WTC11 (cell line): ENCODE measurements around the gene PLAA. TPM values are rescaled to one million over a fixed set of nuclear protein-coding genes. Genes with fewer than 3 reads are reported as not detected.
A peak's percentile ranks its signal among the peaks of the same experiment; 100 is the strongest.

ENCODE experiments used
- ATAC-seq: fragments of 200-7000 bp; cut with Tn5 transposase; 2 replicates; pipeline ENCODE4 v1.10.0; 2021; ENCODE audit warnings: mild to moderate bottlenecking, moderate library complexity
- CTCF ChIA-PET: fragments of 300-600 bp; sonication (Branson Sonifier 250); formaldehyde crosslinking; loops from one replicate; lab custom pipeline; 2021; ENCODE audit warnings: antibody characterized with exemption; lab: Charles Lee
- POLR2A ChIA-PET: fragments of 350-600 bp; sonication (Branson Sonifier 250); formaldehyde crosslinking; loops from one replicate; lab custom pipeline; 2021; ENCODE audit warnings: antibody characterized with exemption; lab: Charles Lee
- DNase-seq: peaks from one replicate; pipeline ENCODE4 v3.0.0; 2021; ENCODE audit warnings: low spot score
- H3K27ac Mint-ChIP-seq: 2 replicates; pipeline ENCODE4 v1.8.0; 2021; ENCODE audit warnings: mixed read lengths
- H3K27me3 Mint-ChIP-seq: 2 replicates; pipeline ENCODE4 v1.8.0; 2021; ENCODE audit warnings: low read depth, mild to moderate bottlenecking, moderate library complexity, mixed read lengths
- H3K36me3 Mint-ChIP-seq: 2 replicates; pipeline ENCODE4 v1.8.0; 2021; ENCODE audit warnings: mixed read lengths
- H3K4me1 Mint-ChIP-seq: 2 replicates; pipeline ENCODE4 v1.8.0; 2022; ENCODE audit warnings: mixed read lengths
- H3K4me3 Mint-ChIP-seq: 2 replicates; pipeline ENCODE4 v1.8.0; 2021; ENCODE audit warnings: mild to moderate bottlenecking, moderate library complexity, mixed read lengths
- H3K9me3 Mint-ChIP-seq: 2 replicates; pipeline ENCODE4 v1.8.0; 2021; ENCODE audit warnings: mixed read lengths
- CBFB ChIP-seq: sonication (generic); formaldehyde crosslinking; IDR thresholded peaks from 2 replicates; pipeline ENCODE4 v1.8.1; 2022; ENCODE audit warnings: mild to moderate bottlenecking, low read depth, missing genetic modification reagents
- CREB1 ChIP-seq: sonication (generic); formaldehyde crosslinking; IDR thresholded peaks from 2 replicates; pipeline ENCODE4 v1.8.0; 2023; ENCODE audit warnings: mild to moderate bottlenecking, missing genetic modification reagents
- ETV6 ChIP-seq: sonication (generic); formaldehyde crosslinking; IDR thresholded peaks from 2 replicates; pipeline ENCODE4 v1.8.1; 2022; ENCODE audit warnings: mild to moderate bottlenecking, missing genetic modification reagents
- IRF2 ChIP-seq: sonication (generic); formaldehyde crosslinking; IDR thresholded peaks from 2 replicates; pipeline ENCODE4 v1.8.0; 2022; ENCODE audit warnings: low read depth, missing genetic modification reagents, borderline replicate concordance
- KAT7 ChIP-seq: sonication (generic); formaldehyde crosslinking; IDR thresholded peaks from 2 replicates; pipeline ENCODE4 v1.8.1; 2023; ENCODE audit warnings: missing genetic modification reagents, mild to moderate bottlenecking, borderline replicate concordance
- MXD4 ChIP-seq: fragments of 250-450 bp; sonication (Bioruptor Pico); IDR thresholded peaks from 2 replicates; pipeline ENCODE4 v1.8.0; 2021; ENCODE audit warnings: mild to moderate bottlenecking, moderate library complexity, borderline replicate concordance
- NFATC4 ChIP-seq: fragments of 250-450 bp; sonication (Bioruptor Pico); IDR thresholded peaks from 2 replicates; pipeline ENCODE4 v1.9.0; 2021; ENCODE audit warnings: mild to moderate bottlenecking
- NFE2L1 ChIP-seq: sonication (generic); formaldehyde crosslinking; IDR thresholded peaks from 2 replicates; pipeline ENCODE4 v1.8.1; 2023; ENCODE audit warnings: missing genetic modification reagents
- OVOL2 ChIP-seq: fragments of 250-450 bp; sonication (Bioruptor Pico); IDR thresholded peaks from 2 replicates; pipeline ENCODE4 v1.9.0; 2021; ENCODE audit warnings: mild to moderate bottlenecking, borderline replicate concordance
- PRRX2 ChIP-seq: fragments of 250-450 bp; sonication (Bioruptor Pico); IDR thresholded peaks from 2 replicates; pipeline ENCODE4 v1.8.0; 2021; ENCODE audit warnings: mild to moderate bottlenecking
- SMAD4 ChIP-seq: sonication (generic); formaldehyde crosslinking; IDR thresholded peaks from 2 replicates; pipeline ENCODE4 v1.8.0; 2022; ENCODE audit warnings: mild to moderate bottlenecking, missing genetic modification reagents
- TEAD4 ChIP-seq: sonication (generic); formaldehyde crosslinking; IDR thresholded peaks from 2 replicates; pipeline ENCODE4 v1.8.0; 2022; ENCODE audit warnings: mild to moderate bottlenecking, missing genetic modification reagents
- ZBTB21 ChIP-seq: sonication (generic); formaldehyde crosslinking; IDR thresholded peaks from 2 replicates; pipeline ENCODE4 v1.8.1; 2023; ENCODE audit warnings: mild to moderate bottlenecking, missing genetic modification reagents, borderline replicate concordance
- ZNF423 ChIP-seq: fragments of 250-450 bp; sonication (Bioruptor Pico); IDR thresholded peaks from 2 replicates; pipeline ENCODE4 v2.1.2; 2022; ENCODE audit warnings: mild to moderate bottlenecking, moderate library complexity
- total RNA-seq: library from RNA; stranded (reverse); gene quantifications from 3 replicates; pipeline ENCODE4 v1.2.3, GENCODE V29; 2021
- TF ChIP-seq, protein P1 (sequence below): sonication (generic); formaldehyde crosslinking; IDR thresholded peaks from 2 replicates; pipeline ENCODE4 v1.8.1; 2022; ENCODE audit warnings: missing genetic modification reagents, borderline replicate concordance
- TF ChIP-seq, protein P2 (sequence below): sonication (generic); formaldehyde crosslinking; IDR thresholded peaks from 2 replicates; pipeline ENCODE4 v1.8.1; 2023; ENCODE audit warnings: mild to moderate bottlenecking, missing genetic modification reagents
- TF ChIP-seq, protein P3 (sequence below): sonication (generic); formaldehyde crosslinking; conservative IDR thresholded peaks from 2 replicates; pipeline ENCODE4 v1.8.1; 2022; ENCODE audit warnings: mild to moderate bottlenecking, missing genetic modification reagents
- TF ChIP-seq, protein P4 (sequence below): fragments of 250-450 bp; sonication (Bioruptor Pico); IDR thresholded peaks from 2 replicates; pipeline ENCODE4 v1.9.0; 2021; ENCODE audit warnings: moderate library complexity, mild to moderate bottlenecking, inconsistent platforms, borderline replicate concordance
- TF ChIP-seq, protein P5 (sequence below): fragments of 200-600 bp; IDR thresholded peaks from 2 replicates; pipeline ENCODE4 v1.8.0; 2022; ENCODE audit warnings: antibody characterized with exemption
- TF ChIP-seq, protein P6 (sequence below): sonication (generic); formaldehyde crosslinking; IDR thresholded peaks from 2 replicates; pipeline ENCODE4 v1.8.0; 2022; ENCODE audit warnings: mild to moderate bottlenecking, missing genetic modification reagents
- TF ChIP-seq, protein P7 (sequence below): sonication (generic); formaldehyde crosslinking; IDR thresholded peaks from 2 replicates; pipeline ENCODE4 v1.8.1; 2023; ENCODE audit warnings: mild to moderate bottlenecking, missing genetic modification reagents, moderate library complexity
- TF ChIP-seq, protein P8 (sequence below): fragments of 250-450 bp; sonication (Bioruptor Pico); IDR thresholded peaks from 2 replicates; pipeline ENCODE4 v1.9.0; 2021; ENCODE audit warnings: mild to moderate bottlenecking
- TF ChIP-seq, protein P9 (sequence below): fragments of 250-450 bp; sonication (Bioruptor Pico); conservative IDR thresholded peaks from 2 replicates; pipeline ENCODE4 v1.9.0; 2021; ENCODE audit warnings: mild to moderate bottlenecking

The PLAA gene
- total RNA-seq, 1 experiment from 2014 or later: 56.1 TPM

DNA sequence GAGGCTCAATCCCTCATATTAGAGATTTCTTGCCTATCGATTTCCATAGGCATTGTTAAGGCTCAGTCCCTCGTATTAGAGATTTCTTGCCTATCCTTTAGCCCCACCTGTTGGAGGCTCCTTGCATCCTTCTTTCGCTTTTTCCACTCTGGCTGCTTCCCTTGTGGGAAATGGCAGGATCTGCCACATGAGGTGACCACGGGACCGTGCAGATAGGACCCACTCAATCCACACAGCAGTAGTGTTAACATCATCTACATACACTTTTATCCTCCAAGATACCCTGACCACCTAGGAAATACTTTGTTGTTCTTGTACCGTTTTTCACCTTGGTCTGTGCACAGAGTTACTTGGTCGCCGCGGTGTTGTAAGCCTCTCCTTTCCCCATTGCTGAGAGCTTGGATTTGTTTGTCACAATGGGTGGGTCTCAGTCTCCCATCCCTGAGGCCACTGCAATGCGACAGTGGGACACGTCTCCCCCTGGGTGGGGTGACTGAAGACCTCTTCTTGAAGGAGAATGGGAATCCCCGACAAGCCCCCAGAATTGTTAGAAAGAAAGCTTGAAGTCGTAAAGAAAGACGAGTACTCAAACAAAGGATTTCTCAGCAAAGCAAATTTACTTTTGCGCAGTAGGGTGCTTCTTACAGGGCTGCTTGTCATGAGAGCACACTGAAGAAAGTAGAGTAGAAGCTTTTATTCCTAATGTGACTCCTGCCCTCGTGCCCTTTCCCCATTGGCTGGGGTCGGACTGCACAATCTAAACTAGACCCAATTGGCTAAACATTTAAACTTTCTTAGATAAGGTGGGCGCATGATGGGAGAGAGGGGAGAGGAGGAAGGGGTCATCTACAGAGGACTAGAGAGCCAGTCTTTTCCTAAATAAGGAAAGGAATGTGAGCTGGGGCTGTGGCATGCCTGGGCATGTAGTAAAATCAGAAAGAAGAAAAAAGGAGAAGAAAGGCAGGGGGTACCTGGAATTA, 29.0 kb upstream of the PLAA start:
- Mint-ChIP-seq H3K4me1 (peaks cover 34% of the 10 kb centered on the region), H3K27ac (peak overlapping the region; percentile 99), H3K36me3 (0 out of 2 replicates have a peak, but pooled peaks cover 3% of the 10 kb centered on the region), H3K4me3 (peak overlapping the region; percentile 71), H3K9me3 (no peaks in the 10 kb centered on the region), H3K27me3 (no peaks in the 10 kb centered on the region)
- ChIA-PET POLR2A (interaction anchor here (0.5 to 3.8 kb wide), 5 partner anchors 20 to 147 kb away, joined by 3 to 26 read pairs (median 9); partner anchors contain the start of genes CAAP1, IFT74 and PLAA), CTCF (interaction anchor here (0.6 to 3.4 kb wide), 18 partner anchors 20 to 474 kb away, joined by 3 to 29 read pairs (median 4); partner anchors contain the start of genes CAAP1, IFT74 and PLAA)
- ATAC-seq (peak; percentile 84), DNase-seq (peak; percentile 64)
- TF ChIP-seq, protein P1, sequence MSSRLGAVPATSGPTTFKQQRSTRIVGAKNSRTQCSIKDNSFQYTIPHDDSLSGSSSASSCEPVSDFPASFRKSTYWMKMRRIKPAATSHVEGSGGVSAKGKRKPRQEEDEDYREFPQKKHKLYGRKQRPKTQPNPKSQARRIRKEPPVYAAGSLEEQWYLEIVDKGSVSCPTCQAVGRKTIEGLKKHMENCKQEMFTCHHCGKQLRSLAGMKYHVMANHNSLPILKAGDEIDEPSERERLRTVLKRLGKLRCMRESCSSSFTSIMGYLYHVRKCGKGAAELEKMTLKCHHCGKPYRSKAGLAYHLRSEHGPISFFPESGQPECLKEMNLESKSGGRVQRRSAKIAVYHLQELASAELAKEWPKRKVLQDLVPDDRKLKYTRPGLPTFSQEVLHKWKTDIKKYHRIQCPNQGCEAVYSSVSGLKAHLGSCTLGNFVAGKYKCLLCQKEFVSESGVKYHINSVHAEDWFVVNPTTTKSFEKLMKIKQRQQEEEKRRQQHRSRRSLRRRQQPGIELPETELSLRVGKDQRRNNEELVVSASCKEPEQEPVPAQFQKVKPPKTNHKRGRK (CRISPR knock-in tag): no peak
- no peak for TF ChIP-seq IRF2
- TF ChIP-seq CREB1: no peak
- TF ChIP-seq CBFB (CRISPR knock-in tag): no peak
- no peak for TF ChIP-seq SMAD4 (CRISPR knock-in tag)
- TF ChIP-seq ETV6: no peak
- TF ChIP-seq, protein P2, sequence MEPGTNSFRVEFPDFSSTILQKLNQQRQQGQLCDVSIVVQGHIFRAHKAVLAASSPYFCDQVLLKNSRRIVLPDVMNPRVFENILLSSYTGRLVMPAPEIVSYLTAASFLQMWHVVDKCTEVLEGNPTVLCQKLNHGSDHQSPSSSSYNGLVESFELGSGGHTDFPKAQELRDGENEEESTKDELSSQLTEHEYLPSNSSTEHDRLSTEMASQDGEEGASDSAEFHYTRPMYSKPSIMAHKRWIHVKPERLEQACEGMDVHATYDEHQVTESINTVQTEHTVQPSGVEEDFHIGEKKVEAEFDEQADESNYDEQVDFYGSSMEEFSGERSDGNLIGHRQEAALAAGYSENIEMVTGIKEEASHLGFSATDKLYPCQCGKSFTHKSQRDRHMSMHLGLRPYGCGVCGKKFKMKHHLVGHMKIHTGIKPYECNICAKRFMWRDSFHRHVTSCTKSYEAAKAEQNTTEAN (CRISPR knock-in tag): no peak
- TF ChIP-seq TEAD4: no peak
- TF ChIP-seq, protein P3, sequence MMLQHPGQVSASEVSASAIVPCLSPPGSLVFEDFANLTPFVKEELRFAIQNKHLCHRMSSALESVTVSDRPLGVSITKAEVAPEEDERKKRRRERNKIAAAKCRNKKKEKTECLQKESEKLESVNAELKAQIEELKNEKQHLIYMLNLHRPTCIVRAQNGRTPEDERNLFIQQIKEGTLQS (CRISPR knock-in tag): no peak
- TF ChIP-seq, protein P4, sequence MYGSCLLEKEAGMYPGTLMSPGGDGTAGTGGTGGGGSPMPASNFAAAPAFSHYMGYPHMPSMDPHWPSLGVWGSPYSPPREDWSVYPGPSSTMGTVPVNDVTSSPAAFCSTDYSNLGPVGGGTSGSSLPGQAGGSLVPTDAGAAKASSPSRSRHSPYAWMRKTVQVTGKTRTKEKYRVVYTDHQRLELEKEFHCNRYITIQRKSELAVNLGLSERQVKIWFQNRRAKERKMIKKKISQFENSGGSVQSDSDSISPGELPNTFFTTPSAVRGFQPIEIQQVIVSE: no peak
- no peak for TF ChIP-seq NFATC4 (CRISPR knock-in tag)
- TF ChIP-seq, protein P5, sequence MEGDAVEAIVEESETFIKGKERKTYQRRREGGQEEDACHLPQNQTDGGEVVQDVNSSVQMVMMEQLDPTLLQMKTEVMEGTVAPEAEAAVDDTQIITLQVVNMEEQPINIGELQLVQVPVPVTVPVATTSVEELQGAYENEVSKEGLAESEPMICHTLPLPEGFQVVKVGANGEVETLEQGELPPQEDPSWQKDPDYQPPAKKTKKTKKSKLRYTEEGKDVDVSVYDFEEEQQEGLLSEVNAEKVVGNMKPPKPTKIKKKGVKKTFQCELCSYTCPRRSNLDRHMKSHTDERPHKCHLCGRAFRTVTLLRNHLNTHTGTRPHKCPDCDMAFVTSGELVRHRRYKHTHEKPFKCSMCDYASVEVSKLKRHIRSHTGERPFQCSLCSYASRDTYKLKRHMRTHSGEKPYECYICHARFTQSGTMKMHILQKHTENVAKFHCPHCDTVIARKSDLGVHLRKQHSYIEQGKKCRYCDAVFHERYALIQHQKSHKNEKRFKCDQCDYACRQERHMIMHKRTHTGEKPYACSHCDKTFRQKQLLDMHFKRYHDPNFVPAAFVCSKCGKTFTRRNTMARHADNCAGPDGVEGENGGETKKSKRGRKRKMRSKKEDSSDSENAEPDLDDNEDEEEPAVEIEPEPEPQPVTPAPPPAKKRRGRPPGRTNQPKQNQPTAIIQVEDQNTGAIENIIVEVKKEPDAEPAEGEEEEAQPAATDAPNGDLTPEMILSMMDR: peak; percentile 23; the same call in 1 of the 2 replicates
- peak; percentile 65; the same call in 1 of the 2 replicates for TF ChIP-seq PRRX2
- no peak for TF ChIP-seq MXD4 (CRISPR knock-in tag)
- TF ChIP-seq ZBTB21: no peak
- TF ChIP-seq, protein P6, sequence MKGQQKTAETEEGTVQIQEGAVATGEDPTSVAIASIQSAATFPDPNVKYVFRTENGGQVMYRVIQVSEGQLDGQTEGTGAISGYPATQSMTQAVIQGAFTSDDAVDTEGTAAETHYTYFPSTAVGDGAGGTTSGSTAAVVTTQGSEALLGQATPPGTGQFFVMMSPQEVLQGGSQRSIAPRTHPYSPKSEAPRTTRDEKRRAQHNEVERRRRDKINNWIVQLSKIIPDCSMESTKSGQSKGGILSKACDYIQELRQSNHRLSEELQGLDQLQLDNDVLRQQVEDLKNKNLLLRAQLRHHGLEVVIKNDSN (CRISPR knock-in tag): no peak
- no peak for TF ChIP-seq KAT7 (CRISPR knock-in tag)
- no peak for TF ChIP-seq NFE2L1
- TF ChIP-seq, protein P7, sequence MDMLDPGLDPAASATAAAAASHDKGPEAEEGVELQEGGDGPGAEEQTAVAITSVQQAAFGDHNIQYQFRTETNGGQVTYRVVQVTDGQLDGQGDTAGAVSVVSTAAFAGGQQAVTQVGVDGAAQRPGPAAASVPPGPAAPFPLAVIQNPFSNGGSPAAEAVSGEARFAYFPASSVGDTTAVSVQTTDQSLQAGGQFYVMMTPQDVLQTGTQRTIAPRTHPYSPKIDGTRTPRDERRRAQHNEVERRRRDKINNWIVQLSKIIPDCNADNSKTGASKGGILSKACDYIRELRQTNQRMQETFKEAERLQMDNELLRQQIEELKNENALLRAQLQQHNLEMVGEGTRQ (CRISPR knock-in tag): no peak
- TF ChIP-seq, protein P8, sequence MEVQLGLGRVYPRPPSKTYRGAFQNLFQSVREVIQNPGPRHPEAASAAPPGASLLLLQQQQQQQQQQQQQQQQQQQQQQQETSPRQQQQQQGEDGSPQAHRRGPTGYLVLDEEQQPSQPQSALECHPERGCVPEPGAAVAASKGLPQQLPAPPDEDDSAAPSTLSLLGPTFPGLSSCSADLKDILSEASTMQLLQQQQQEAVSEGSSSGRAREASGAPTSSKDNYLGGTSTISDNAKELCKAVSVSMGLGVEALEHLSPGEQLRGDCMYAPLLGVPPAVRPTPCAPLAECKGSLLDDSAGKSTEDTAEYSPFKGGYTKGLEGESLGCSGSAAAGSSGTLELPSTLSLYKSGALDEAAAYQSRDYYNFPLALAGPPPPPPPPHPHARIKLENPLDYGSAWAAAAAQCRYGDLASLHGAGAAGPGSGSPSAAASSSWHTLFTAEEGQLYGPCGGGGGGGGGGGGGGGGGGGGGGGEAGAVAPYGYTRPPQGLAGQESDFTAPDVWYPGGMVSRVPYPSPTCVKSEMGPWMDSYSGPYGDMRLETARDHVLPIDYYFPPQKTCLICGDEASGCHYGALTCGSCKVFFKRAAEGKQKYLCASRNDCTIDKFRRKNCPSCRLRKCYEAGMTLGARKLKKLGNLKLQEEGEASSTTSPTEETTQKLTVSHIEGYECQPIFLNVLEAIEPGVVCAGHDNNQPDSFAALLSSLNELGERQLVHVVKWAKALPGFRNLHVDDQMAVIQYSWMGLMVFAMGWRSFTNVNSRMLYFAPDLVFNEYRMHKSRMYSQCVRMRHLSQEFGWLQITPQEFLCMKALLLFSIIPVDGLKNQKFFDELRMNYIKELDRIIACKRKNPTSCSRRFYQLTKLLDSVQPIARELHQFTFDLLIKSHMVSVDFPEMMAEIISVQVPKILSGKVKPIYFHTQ (CRISPR knock-in tag): peak; percentile 90
- TF ChIP-seq OVOL2 (CRISPR knock-in tag): no peak
- TF ChIP-seq ZNF423 (CRISPR knock-in tag): no peak
- TF ChIP-seq, protein P9, sequence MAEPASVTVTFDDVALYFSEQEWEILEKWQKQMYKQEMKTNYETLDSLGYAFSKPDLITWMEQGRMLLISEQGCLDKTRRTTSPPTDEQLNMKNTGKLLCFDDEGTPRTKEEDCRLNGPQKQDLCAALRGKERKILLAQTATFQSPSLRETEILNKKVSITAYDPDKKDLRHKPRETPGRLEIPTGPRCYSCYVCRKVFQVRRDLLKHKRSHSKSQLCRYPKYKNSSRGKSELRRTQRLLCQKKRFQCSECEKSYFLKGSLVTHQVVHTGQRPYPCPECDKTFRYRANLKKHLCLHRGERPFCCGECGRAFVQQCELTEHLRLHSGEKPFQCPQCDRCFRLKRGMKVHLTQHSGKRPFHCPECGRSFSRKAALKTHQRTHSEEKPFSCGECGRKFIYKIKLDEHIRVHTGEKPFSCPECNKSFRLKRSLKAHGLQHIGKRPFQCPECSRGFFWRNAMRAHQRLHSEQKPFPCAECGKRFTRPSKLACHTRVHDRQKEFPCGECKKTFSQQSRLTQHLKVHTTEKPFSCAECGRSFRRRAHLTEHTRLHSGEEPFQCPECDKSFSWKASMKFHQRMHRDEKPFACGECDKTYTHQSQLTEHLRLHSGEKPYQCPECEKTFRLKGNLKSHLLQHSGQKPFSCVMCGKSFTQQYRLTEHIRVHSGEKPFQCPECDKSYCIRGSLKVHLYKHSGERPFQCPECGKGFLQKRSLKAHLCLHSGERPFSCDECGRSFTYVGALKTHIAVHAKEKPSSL (CRISPR knock-in tag): peak; percentile 62; the same call in 1 of the 2 replicates
